K562 (cell line): Measurements from ENCODE around the gene BID.

Source experiments
- CAMTA2 ChIP-seq: fragments of 250-450 bp; sonication (Bioruptor Pico); conservative IDR thresholded peaks from 2 replicates; pipeline ENCODE4 v1.5.1; 2022
- CBFA2T2 ChIP-seq: fragments of 450-650 bp; conservative IDR thresholded peaks from 2 replicates; pipeline ENCODE4 v1.6.1; 2017; ENCODE audit warnings: mild to moderate bottlenecking
- CHD1 ChIP-seq: fragments of 200-600 bp; sonication (generic); IDR thresholded peaks from one replicate; pipeline ENCODE4 v1.6.1; 2012; ENCODE audit warnings: mild to moderate bottlenecking, moderate library complexity, low read length, inconsistent platforms
- CREB1 ChIP-seq, 2 experiments: sonication (generic) in 1 of 2; formaldehyde crosslinking in 1 of 2; IDR thresholded peaks; 2 replicates each; pipeline versions ENCODE4 v1.6.1 to v1.8.0; 2012 to 2022; ENCODE audit warnings: inconsistent platforms in 1 of 2, mild to moderate bottlenecking in 1 of 2, missing genetic modification reagents in 1 of 2, moderate library complexity in 1 of 2
- SIRT6 ChIP-seq: IDR thresholded peaks from one replicate; pipeline ENCODE4 v1.6.1; 2012; ENCODE audit warnings: low read depth, mild to moderate bottlenecking, control low read depth, inconsistent platforms, low read length, moderate library complexity
- TF ChIP-seq, protein P1 (sequence below): fragments of 250-450 bp; sonication (Bioruptor Pico); IDR thresholded peaks from 2 replicates; pipeline ENCODE4 v1.8.0; 2021; ENCODE audit warnings: moderate library complexity, mild to moderate bottlenecking, inconsistent platforms

- TF ChIP-seq CAMTA2 (CRISPR knock-in tag) (no peak), CHD1 (no peak), CBFA2T2 (no peak), CREB1 (IDR thresholded peaks at IDR 0.05) (no peak), CREB1 (CRISPR knock-in tag; IDR thresholded peaks at IDR 0.05) (no peak), SIRT6 (no peak)
- TF ChIP-seq, protein P1, sequence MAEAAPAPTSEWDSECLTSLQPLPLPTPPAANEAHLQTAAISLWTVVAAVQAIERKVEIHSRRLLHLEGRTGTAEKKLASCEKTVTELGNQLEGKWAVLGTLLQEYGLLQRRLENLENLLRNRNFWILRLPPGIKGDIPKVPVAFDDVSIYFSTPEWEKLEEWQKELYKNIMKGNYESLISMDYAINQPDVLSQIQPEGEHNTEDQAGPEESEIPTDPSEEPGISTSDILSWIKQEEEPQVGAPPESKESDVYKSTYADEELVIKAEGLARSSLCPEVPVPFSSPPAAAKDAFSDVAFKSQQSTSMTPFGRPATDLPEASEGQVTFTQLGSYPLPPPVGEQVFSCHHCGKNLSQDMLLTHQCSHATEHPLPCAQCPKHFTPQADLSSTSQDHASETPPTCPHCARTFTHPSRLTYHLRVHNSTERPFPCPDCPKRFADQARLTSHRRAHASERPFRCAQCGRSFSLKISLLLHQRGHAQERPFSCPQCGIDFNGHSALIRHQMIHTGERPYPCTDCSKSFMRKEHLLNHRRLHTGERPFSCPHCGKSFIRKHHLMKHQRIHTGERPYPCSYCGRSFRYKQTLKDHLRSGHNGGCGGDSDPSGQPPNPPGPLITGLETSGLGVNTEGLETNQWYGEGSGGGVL (CRISPR knock-in tag): no peak
Observed at GRCh38 chr22:17725500-17725796, 48.8 kb downstream of the BID start.
